GM12878 (cell line): ENCODE data around the gene CDKL2. TPM values are rescaled to one million over a fixed set of nuclear protein-coding genes. Genes with fewer than 3 reads are reported as not detected.

Source experiments
- ATAC-seq: fragments of 200-7000 bp; cut with Tn5 transposase; 3 replicates; pipeline ENCODE4 v1.9.1; 2020; ENCODE audit warnings: mild to moderate bottlenecking, moderate library complexity
- BruUV-seq: library from RNA; stranded (reverse); fragments of 400-500 nt; replicated peaks from 2 replicates; lab custom pipeline; 2021; lab: Mats Ljungman, UMichigan
- CTCF ChIA-PET: fragments of 300-600 bp; sonication (Branson Sonifier 250); formaldehyde crosslinking; extraction: SDS; loops from one replicate; lab custom pipeline; 2021; ENCODE audit warnings: inconsistent platforms; lab: Yijun Ruan, JAX
- POLR2A ChIA-PET: fragments of 350-600 bp; formaldehyde crosslinking; extraction: SDS; loops from one replicate; lab custom pipeline; 2021; ENCODE audit warnings: inconsistent platforms; lab: Charles Lee
- RAD21 ChIA-PET: fragments of 300-600 bp; sonication (Branson Sonifier 250); formaldehyde crosslinking; loops from one replicate; lab custom pipeline; 2023; ENCODE audit warnings: antibody characterized with exemption; ENCODE audit not compliant: unreplicated experiment; lab: Charles Lee
- SMC1A ChIA-PET: fragments of 300-600 bp; sonication (Branson Sonifier 250); formaldehyde crosslinking; loops from one replicate; lab custom pipeline; 2023; ENCODE audit not compliant: unreplicated experiment, uncharacterized antibody; lab: Charles Lee
- DNase-seq: peaks from one replicate; pipeline ENCODE4 v3.0.0-alpha.2; 2011; ENCODE audit warnings: low read depth, low spot score
- FAIRE-seq: peaks from 3 replicates; lab custom pipeline; 2011; peaks lifted over from hg19 to GRCh38; lab: Jason Lieb, UNC
- H2AFZ ChIP-seq: 2 replicates; pipeline ENCODE4 v1.6.0; 2011; ENCODE audit warnings: low read depth, low read length, control low read depth; ENCODE audit not compliant: control insufficient read depth
- H3K27ac ChIP-seq: 2 replicates; pipeline ENCODE4 v1.5.1; 2011; ENCODE audit warnings: control low read depth; ENCODE audit not compliant: control insufficient read depth, insufficient read depth
- H3K27me3 ChIP-seq, 2 experiments: replicated peaks in 1 of 2; 2 replicates each; pipeline versions ENCODE4 v1.6.0 to v1.6.1; 2011; ENCODE audit warnings: low read length in 1 of 2; ENCODE audit not compliant: control insufficient read depth in 2 of 2, insufficient read depth in 2 of 2
- H3K36me3 ChIP-seq, 2 experiments: 2 replicates each; pipeline ENCODE4 v1.5.1; 2011; ENCODE audit warnings: low read length in 1 of 2; ENCODE audit not compliant: control insufficient read depth in 2 of 2, insufficient read depth in 2 of 2
- H3K4me1 ChIP-seq: 2 replicates; pipeline ENCODE4 v1.6.1; 2011; ENCODE audit warnings: mild to moderate bottlenecking, low read length, moderate library complexity, mixed read lengths; ENCODE audit not compliant: control insufficient read depth, insufficient read depth
- H3K4me2 ChIP-seq: 2 replicates; pipeline ENCODE4 v1.6.0; 2011; ENCODE audit warnings: control low read depth; ENCODE audit not compliant: control insufficient read depth, insufficient read depth
- H3K4me3 ChIP-seq: fragments of 200-600 bp; sonication (generic); 2 replicates; pipeline ENCODE4 v1.5.1; 2016
- H3K79me2 ChIP-seq: 2 replicates; pipeline ENCODE4 v1.6.0; 2011; ENCODE audit warnings: low read length; ENCODE audit not compliant: control insufficient read depth, insufficient read depth
- H3K9ac ChIP-seq: 2 replicates; pipeline ENCODE4 v1.8.0; 2011; ENCODE audit warnings: low read length, control low read depth, mixed read lengths; ENCODE audit not compliant: control insufficient read depth, insufficient read depth
- H3K9me3 ChIP-seq: replicated peaks from 3 replicates; pipeline ENCODE4 v1.5.1; 2011; ENCODE audit warnings: mild to moderate bottlenecking, low read length; ENCODE audit not compliant: control insufficient read depth, insufficient read depth
- H4K20me1 ChIP-seq: 2 replicates; pipeline ENCODE4 v1.6.0; 2011; ENCODE audit not compliant: control insufficient read depth, insufficient read depth
- CTCF ChIP-seq, 3 experiments: IDR thresholded peaks in 2 of 3; conservative IDR thresholded peaks in 1 of 3; 2 replicates each; pipeline ENCODE4 v1.5.1; 2011; ENCODE audit warnings: low read depth in 3 of 3, low read length in 3 of 3, mild to moderate bottlenecking in 3 of 3, control low read depth in 2 of 3, moderate library complexity in 2 of 3, inconsistent platforms in 1 of 3, mixed read lengths in 1 of 3; ENCODE audit not compliant: control insufficient read depth in 2 of 3, insufficient read depth in 1 of 3; ENCODE audit errors: extremely low read depth in 1 of 3
- SIX5 ChIP-seq: IDR thresholded peaks from 2 replicates; pipeline ENCODE4 v1.6.1; 2011; ENCODE audit warnings: mild to moderate bottlenecking, low read depth, low read length, moderate library complexity; ENCODE audit not compliant: severe bottlenecking
- WGBS: methylation state at CpG from one replicate; pipeline ENCODE4 v1.1.6; 2016; ENCODE audit warnings: low lambda C conversion rate; ENCODE audit not compliant: insufficient replicate concordance, insufficient coverage; ENCODE audit errors: missing lambda C conversion rate; 5-methylcytosine and 5-hydroxymethylcytosine counted together
- in situ Hi-C: fragments of 300-500 bp; cut with MboI; formaldehyde crosslinking; loops from 9 replicates; pipeline ENCODE4 v1.14.3; 2018; ENCODE audit warnings: mixed read lengths
- intact Hi-C: fragments of 100-400 bp; cut with micrococcal nuclease; formaldehyde crosslinking; loops from one replicate; pipeline ENCODE4 v1.14.2; 2022; ENCODE audit not compliant: unreplicated experiment
- polyA plus RNA-seq, 11 experiments: library from polyadenylated mRNA; depleted of rRNA in 4 of 11; unstranded in 6 of 11; stranded (reverse) in 5 of 11; fragments of >200 nt; fragmentation: Nextera tagmentation in 4 of 11; fragmentation: Illumina TruSeq in 1 of 11; extraction: Ambion mirVana in 4 of 11; extraction: Trizol in 1 of 11; gene quantifications; 1 replicate in 1 of 11; 2 replicates in 10 of 11; pipeline versions ENCODE4 v1.2.1 to v1.2.3, GENCODE V29; 2011 to 2016; ENCODE audit warnings: inconsistent platforms in 2 of 11, missing spikeins in 2 of 11, low read depth in 1 of 11
- total RNA-seq, 4 experiments: library from RNA; depleted of rRNA in 3 of 4; stranded (reverse); fragments of >200 nt in 3 of 4; fragmentation: Illumina TruSeq in 1 of 4; extraction: Trizol in 1 of 4; gene quantifications; 2 replicates each; pipeline versions ENCODE4 v1.2.1 to v1.2.3, GENCODE V29; 2013 to 2021

CDKL2 gene
- total and polyA plus RNA-seq, 10 of the 15 experiments (the other 5 are each of a cell fraction or from before 2014, with no cell fraction given) = 0.05 to 0.24 (median 0.06) TPM; not detected in 7

GRCh38 chr4:75673959-75674328, 43.6 kb upstream of the CDKL2 start:
- Histone ChIP-seq H3K9ac (peak overlapping the region; percentile 95), H3K27ac (peak overlapping the region; percentile 71), H3K9me3 (no peaks in the 10 kb centered on the region), H3K4me3 (peak overlapping the region; percentile 68), H3K4me2 (peak overlapping the region; percentile 60), H2AFZ (peak overlapping the region; percentile 52), H4K20me1 (peaks cover 2% of the 10 kb centered on the region; the same call in 1 of the 2 replicates), H3K36me3 (no peaks in the 10 kb centered on the region), H3K79me2 (peaks cover 45% of the 10 kb centered on the region), H3K27me3 (no peaks in the 10 kb centered on the region), H3K4me1 (peaks cover 5% of the 10 kb centered on the region; the same call in 1 of the 2 replicates)
- in situ Hi-C loops (no loop called here), intact Hi-C loops (loop anchor here (1.0 to 2.0 kb wide), 2 partner anchors 25 to 50 kb away; partner anchors contain the start of gene USO1)
- DNase-seq = no peak
- ChIA-PET RAD21 (interaction anchor here (0.5 to 3.7 kb wide), 5 partner anchors 11 to 53 kb away, joined by 3 to 28 read pairs (median 3); partner anchors contain the start of gene USO1), POLR2A (interaction anchor here (0.6 to 8.7 kb wide), 6 partner anchors 21 to 53 kb away, joined by 3 to 72 read pairs (median 6); partner anchors contain the start of gene USO1), SMC1A (interaction anchor here (0.6 to 8.5 kb wide), 10 partner anchors 10 to 106 kb away, joined by 3 to 98 read pairs (median 3); partner anchors contain the start of gene USO1), CTCF (interaction anchor here (0.7 to 3.4 kb wide), 3 partner anchors 10 to 50 kb away, joined by 3 to 40 read pairs (median 3); partner anchors contain the start of gene USO1)
- no peak for ATAC-seq
- no peak for TF ChIP-seq SIX5
- TF ChIP-seq CTCF (IDR thresholded peaks at IDR 0.05 in 2 of 3, conservative IDR thresholded peaks at IDR 0.05 in 1 of 3; ENCODE audit: control insufficient read depth in 2 of 3, extremely low read depth in 1 of 3, insufficient read depth in 1 of 3, low read depth in 3 of 3, low read length in 3 of 3) = no peak
- BruUV-seq = TSS peak; percentile 99
- WGBS = 39% methylated on average over 5 of the region's 5 CpGs
- FAIRE-seq = no peak
